Transverse colon (tissue), 4 donors: Measurements from ENCODE around the gene KATNIP.

Experiments used
- POLR2A ChIP-seq: fragments of 450-650 bp; IDR thresholded peaks from one replicate; pipeline ENCODE4 v1.6.1; 2016; ENCODE audit warnings: antibody characterized with exemption, mild to moderate bottlenecking, moderate library complexity
- POLR2AphosphoS5 ChIP-seq, 3 donors: sonication (generic); formaldehyde crosslinking; IDR thresholded peaks; one replicate each; pipeline ENCODE4 v1.6.1; 2016; ENCODE audit warnings: antibody characterized with exemption in 3 of 3
- TF ChIP-seq, protein P1 (sequence below), 5 experiments: fragments of 200-600 bp in 3 of 5; fragments of 450-650 bp in 2 of 5; sonication (generic) in 3 of 5; IDR thresholded peaks; 1 replicate in 2 of 5; 2 replicates in 3 of 5; pipeline ENCODE4 v1.5.1; 2016 to 2017; ENCODE audit warnings: antibody characterized with exemption in 5 of 5, inconsistent platforms in 3 of 5, mild to moderate bottlenecking in 2 of 5, moderate library complexity in 1 of 5

DNA sequence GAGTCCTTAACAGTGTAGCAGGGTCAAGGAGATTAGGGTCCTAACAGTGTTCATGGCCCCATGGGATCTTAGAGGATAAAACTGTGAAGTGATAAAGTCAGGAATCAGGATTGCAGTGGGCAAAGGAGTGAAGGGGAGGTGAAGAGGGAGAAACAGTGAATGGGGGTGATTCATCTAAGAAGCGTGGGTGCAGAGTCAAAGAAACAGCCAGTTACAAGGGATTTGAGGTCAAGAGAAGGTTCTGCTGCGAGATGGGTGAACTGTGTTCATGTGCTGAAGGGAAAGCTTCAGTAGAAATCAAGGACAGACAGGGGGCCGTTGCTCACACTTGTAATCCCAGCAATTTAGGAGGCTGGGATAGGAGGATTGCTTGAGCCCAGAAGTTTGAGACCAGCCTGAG, 6.1 kb upstream of the KATNIP start:
- TF ChIP-seq, protein P1, sequence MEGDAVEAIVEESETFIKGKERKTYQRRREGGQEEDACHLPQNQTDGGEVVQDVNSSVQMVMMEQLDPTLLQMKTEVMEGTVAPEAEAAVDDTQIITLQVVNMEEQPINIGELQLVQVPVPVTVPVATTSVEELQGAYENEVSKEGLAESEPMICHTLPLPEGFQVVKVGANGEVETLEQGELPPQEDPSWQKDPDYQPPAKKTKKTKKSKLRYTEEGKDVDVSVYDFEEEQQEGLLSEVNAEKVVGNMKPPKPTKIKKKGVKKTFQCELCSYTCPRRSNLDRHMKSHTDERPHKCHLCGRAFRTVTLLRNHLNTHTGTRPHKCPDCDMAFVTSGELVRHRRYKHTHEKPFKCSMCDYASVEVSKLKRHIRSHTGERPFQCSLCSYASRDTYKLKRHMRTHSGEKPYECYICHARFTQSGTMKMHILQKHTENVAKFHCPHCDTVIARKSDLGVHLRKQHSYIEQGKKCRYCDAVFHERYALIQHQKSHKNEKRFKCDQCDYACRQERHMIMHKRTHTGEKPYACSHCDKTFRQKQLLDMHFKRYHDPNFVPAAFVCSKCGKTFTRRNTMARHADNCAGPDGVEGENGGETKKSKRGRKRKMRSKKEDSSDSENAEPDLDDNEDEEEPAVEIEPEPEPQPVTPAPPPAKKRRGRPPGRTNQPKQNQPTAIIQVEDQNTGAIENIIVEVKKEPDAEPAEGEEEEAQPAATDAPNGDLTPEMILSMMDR (IDR thresholded peaks at IDR 0.05), result no peak
- TF ChIP-seq POLR2A (no peak), POLR2AphosphoS5 (IDR thresholded peaks at IDR 0.05) (no peak)
